Activated CD4-positive, alpha-beta T cell treated with anti-CD3 and anti-CD28 coated beads, Interleukin-2, Interleukin-4, amounts not matched to agents 100 ng/mL and 50 ng/mL, durations not matched to agents 16 hours and 8 hours (primary cell): ENCODE data around the gene GIGYF1.
"Not testable (repeated sequence)": the region's sequence is repeated elsewhere in the genome, so short reads cannot be mapped to it uniquely, and the experiment has no call there.

Experiments
- DNase-seq: peaks from one replicate; pipeline ENCODE4 v3.0.0-alpha.2; 2020; ENCODE audit warnings: low spot score

The GIGYF1 gene

DNA sequence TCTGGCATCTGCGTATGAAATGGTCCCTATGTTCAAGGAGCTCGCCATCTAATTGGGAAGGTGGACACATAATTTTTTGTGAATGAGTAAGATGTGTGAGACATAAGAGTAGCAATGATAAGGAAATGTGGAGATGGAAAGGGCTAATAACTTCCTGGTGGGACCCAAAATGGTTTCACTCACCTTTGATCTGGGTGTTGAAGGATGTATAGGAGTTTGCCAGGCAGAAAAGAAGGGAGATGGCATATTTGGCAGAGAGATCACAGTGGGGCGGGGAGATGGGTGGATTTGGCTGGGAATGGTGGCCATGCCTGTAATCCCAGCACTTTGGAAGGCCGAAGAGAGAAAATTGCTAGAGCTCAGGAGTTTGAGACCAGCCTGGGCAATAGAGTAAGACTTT lies 16.4 kb upstream of the GIGYF1 start:
- DNase-seq: no peak

DNA sequence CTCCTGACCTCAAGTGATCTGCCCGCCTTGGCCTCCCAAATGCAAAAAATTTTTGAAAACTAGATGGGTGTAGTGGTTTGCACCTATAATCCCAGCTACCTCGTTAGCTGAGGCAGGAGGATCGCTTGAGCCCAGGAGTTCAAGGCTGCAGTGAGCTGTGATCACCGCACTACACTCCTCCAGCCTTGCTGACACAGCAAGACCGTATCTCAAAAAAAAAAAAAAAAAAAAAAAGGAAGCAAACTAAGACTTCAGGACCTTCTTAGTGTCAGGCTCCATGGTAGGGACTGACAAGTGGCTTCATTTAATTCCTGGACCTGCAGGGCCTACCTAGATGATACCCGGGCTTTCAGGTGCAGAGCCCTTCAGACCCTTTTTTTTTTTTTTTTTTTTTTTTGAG lies 14.3 kb upstream of the GIGYF1 start:
- no peak for DNase-seq

DNA sequence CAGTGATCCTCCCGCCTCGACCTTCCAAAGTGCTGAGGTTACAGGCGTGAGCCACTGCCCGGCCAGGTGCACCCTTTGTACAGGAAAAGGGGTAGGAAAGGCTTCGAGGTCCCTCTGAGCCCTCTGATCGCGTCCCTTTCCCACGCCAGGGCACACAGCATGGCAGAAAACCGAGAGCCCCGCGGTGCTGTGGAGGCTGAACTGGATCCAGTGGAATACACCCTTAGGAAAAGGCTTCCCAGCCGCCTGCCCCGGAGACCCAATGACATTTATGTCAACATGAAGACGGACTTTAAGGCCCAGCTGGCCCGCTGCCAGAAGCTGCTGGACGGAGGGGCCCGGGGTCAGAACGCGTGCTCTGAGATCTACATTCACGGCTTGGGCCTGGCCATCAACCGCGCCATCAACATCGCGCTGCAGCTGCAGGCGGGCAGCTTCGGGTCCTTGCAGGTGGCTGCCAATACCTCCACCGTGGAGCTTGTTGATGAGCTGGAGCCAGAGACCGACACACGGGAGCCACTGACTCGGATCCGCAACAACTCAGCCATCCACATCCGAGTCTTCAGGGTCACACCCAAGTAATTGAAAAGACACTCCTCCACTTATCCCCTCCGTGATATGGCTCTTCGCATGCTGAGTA lies 12.7 kb upstream of the GIGYF1 start:
- DNase-seq: no peak

GRCh38 chr7:100705753-100706671 lies 12.0 kb upstream of the GIGYF1 start, which contains the start of gene POP7:
Gene POP7, plus strand, starts transcription at chr7:100706121. Its CDS starts 710 bp downstream, at chr7:100706831.
- DNase-seq: peak; percentile 99

DNA sequence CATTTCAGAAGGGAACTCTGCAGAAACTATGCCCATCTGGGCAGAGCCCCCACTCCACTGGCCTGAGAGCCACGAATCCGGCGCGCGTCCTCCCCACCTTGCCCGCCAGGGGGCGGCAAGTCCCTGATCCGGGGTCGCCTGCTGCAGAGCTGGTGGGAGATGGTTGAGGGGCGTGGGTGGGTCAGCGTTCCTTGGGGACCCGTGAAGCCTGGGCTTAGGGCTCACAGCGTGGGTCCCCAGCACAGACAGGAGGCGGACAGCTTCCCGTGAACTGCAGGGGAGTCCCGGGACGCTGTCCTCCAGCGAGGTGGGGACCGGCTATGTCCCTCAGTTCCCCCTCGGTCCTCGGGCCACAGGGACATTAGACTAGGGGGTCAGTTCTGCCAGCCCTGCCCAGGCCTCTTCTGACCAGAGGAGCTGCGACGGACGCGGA lies 11.3 kb upstream of the GIGYF1 start:
- peak; percentile 82 for DNase-seq

GRCh38 chr7:100701089-100701488 lies 7.0 kb upstream of the GIGYF1 start:
- DNase-seq: not testable (repeated sequence)

- DNase-seq: no peak
Measured at GRCh38 chr7:100699018-100699417, 5.0 kb upstream of the GIGYF1 start.

GRCh38 chr7:100696123-100696521 lies 2.1 kb upstream of the GIGYF1 start:
- DNase-seq: no peak

GRCh38 chr7:100693312-100694097 lies 545 bp downstream of the GIGYF1 start:
- DNase-seq: no peak

DNA sequence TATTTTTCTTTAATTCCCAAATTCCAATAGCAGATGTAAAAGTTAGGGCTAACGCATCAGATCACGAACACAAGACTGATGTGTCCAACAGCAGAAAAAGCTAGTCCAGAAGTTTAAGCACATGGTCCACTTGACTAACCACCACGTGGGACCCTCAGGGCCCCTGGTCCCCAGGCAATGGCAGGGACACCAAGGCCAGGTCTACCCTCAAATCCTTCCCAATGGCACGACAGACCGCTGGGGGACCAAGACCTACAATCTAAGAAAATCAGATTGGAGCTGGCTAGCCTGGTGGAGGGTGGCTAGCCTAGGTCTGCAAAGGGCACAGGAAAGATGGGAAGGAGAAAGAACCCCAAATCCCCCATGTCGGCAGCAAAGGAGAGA lies 1.5 kb downstream of the GIGYF1 start:
- DNase-seq: no peak

GRCh38 chr7:100691676-100692577 lies 2.1 kb downstream of the GIGYF1 start:
- peak; percentile 87 for DNase-seq

DNA sequence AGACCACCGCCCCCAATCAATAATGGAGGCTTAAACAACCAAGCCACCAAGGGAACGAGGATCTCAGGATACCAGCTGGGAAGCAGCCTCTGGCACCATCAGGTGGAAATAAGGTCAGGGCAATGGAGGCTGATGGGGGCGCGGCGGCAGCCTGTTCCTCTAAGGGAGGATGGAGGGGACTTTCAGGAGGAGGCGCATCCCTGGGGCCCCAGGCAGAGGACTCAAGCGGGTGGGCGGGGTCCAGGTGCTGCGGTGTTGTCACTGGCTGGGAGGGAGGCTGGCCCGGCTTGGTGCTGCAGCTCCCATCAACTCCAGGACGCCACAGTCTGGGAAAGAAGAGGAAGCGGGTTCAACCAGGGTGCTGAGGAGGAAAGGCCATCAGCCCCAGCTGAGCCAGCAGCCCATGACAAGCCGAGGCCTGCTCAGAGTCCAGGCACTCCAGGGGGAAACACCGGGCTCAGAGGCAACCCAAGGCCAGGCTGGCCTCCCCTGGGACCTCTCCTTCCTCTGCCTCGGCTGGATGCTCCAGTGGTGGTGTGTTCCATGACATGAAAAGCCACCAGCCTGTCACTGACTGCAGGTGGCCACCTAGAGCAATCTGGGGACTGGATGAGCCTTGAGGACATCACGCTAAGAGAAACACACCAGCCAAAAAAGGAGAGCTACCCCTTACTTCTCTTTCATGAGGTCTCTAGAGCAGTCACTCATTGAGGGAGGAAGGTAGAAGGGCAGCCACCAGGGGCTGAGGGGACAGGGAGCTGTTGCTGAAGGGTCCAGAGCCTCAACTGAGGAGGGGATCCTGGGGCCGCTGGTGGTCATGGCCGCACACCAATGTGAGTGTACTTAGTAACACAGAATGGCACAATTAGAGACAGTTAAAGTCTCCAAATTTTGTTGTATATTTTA lies 4.6 kb downstream of the GIGYF1 start:
- no peak for DNase-seq

DNA sequence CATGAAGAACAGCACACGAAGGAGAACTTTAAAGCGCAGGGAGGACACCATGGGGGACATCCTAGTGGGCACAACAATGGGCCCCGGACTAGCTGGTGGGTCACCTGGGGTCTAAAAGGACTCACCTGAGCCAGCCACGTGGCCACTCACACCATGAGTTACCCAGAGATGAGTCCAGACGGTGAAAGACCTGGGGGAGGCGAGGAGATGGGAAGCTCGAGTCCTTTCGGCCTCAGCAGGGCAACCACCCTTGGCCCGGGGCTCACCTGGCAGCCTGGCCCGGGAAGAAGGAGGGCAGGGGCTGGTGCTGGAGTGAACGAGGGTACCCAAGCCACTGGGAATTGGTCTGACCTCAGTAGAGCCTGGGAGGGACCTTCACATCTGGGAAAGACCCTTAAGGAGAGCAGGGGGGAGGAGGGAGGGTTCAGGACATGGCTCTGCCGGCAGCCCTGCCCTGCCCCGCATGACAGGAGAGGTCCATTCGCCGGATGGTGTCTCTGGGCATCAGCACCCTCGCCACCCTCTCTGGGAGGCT lies 5.7 kb downstream of the GIGYF1 start:
- DNase-seq: no peak

DNA sequence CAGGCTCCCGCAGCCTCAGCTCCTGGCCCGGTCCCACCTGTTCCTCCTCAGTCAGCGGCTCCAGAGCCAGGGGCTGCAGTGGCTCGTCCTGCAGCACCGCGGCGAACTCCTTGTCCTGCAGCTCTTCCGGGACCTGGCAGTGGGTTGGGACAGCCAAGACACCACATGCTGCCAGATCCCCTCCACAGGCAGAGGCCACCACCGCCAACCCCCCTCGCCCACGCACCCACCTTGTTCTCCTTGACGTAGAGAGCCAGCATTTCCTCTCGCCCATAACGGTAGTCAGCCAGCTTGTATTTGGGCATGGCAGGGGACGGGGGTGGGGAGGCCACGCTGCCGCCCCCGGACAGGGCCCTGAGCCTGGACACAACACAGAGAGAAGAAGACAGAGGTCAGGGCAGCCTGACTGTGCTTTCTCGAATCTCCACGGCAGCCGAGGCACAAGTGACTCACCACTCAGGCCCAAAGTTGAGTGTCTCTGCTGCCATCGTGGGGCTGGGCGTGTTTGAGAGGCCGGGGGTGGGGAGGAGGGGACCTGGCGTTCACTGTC lies 6.2 kb downstream of the GIGYF1 start:
- DNase-seq: no peak

DNA sequence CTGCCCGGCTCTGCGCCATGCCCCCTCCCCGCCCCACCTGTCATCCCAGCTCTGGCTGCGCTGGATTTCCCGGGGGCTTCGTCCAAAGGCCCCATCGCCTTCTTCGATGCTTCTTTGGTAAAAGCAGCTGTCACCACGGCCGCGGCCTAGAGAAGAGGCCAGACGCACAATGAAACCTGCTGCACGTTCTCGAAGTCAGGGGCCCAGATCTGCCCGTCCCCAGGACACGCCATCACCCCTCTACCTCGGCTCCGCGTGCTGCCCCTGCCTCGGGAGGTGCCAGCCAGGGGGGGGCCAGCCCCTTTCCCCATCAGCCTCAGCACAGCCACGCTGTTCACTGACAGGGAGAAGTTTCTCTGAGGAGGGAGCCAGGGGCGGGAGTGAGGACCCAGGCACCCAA lies 6.8 kb downstream of the GIGYF1 start:
- no peak for DNase-seq

GRCh38 chr7:100686822-100687211 lies 7.2 kb downstream of the GIGYF1 start:
- DNase-seq: no peak

GRCh38 chr7:100686201-100686821 lies 7.7 kb downstream of the GIGYF1 start:
- DNase-seq: no peak

- no peak for DNase-seq
Measured at GRCh38 chr7:100685631-100686145, 8.4 kb downstream of the GIGYF1 start.

DNA sequence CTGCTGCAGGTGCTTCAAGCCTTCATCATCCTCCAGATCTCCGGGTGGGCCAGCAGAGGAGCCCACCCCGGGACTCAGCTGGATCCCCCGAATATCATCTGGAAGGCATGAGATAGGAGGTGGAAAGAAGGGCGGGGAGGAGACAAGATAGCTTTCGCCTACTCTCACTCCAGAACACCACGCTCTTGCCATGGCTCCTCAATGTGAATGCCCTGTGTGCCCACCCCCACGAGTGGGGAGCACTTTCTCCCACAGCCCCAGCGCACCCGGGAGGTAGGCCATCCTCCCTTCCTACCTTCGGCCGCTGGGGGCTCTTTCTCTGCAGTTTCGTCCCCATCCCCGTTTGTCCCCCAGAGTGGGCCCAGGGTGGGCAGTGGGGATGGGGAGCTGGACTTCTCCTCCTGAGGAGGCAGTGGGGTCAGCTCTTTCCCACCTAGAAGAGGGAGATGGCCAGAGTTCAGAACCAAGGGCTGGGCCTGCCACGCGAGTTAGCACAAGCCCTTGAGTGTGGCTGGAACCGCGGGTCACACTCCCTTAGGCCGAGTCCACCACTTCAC lies 8.9 kb downstream of the GIGYF1 start:
- no peak for DNase-seq
